CD4-positive, alpha-beta T cell (primary cell): ENCODE measurements around the gene SLC34A3. TPM values are rescaled to one million over a fixed set of nuclear protein-coding genes. Genes with fewer than 3 reads are reported as not detected.

Source experiments
- ATAC-seq: fragments of 200-7000 bp; cut with Tn5 transposase; one replicate; pipeline ENCODE4 v1.10.0; 2022; ENCODE audit warnings: mild to moderate bottlenecking; ENCODE audit not compliant: poor library complexity
- CTCF ChIA-PET: fragments of 350-600 bp; sonication (Branson Sonifier 250); formaldehyde crosslinking; loops from one replicate; lab custom pipeline; 2021; ENCODE audit warnings: antibody characterized with exemption, inconsistent platforms; lab: Charles Lee
- POLR2A ChIA-PET: fragments of 350-600 bp; sonication (Branson Sonifier 250); formaldehyde crosslinking; loops from one replicate; lab custom pipeline; 2021; ENCODE audit warnings: antibody characterized with exemption, inconsistent platforms; lab: Charles Lee
- DNase-seq, 14 experiments: peaks; one replicate each; pipeline ENCODE4 v3.0.0-alpha.2; 2013 to 2020; ENCODE audit warnings: mixed read lengths in 2 of 14
- H3K27ac ChIP-seq, 2 donors: one replicate each; pipeline versions ENCODE4 v1.5.1 to v1.7.0; 2013; ENCODE audit warnings: low read length in 2 of 2, low read depth in 1 of 2, mild to moderate bottlenecking in 1 of 2
- H3K27me3 ChIP-seq, 2 experiments: 1 replicate in 1 of 2; 2 replicates in 1 of 2; pipeline versions ENCODE4 v1.6.1 to v1.7.0; 2013; ENCODE audit warnings: low read length in 2 of 2, control low read depth in 1 of 2, mild to moderate bottlenecking in 1 of 2, moderate library complexity in 1 of 2; ENCODE audit not compliant: insufficient read depth in 2 of 2, control insufficient read depth in 1 of 2
- H3K36me3 ChIP-seq: one replicate; pipeline ENCODE4 v1.6.1; 2013; ENCODE audit warnings: low read length, control low read depth; ENCODE audit not compliant: insufficient read depth
- H3K4me1 ChIP-seq: one replicate; pipeline ENCODE4 v1.6.1; 2013; ENCODE audit warnings: low read length, control low read depth; ENCODE audit not compliant: insufficient read depth
- H3K4me3 ChIP-seq: one replicate; pipeline ENCODE4 v1.5.1; 2013; ENCODE audit warnings: mild to moderate bottlenecking, low read length, moderate library complexity
- H3K9me3 ChIP-seq, 2 experiments: 1 replicate in 1 of 2; 2 replicates in 1 of 2; pipeline versions ENCODE4 v1.6.1 to v1.7.0; 2013; ENCODE audit warnings: low read length in 2 of 2, mild to moderate bottlenecking in 2 of 2, control low read depth in 1 of 2, moderate library complexity in 1 of 2; ENCODE audit not compliant: control insufficient read depth in 1 of 2, insufficient read depth in 1 of 2
- H3K27ac Mint-ChIP-seq: one replicate; pipeline ENCODE4 v1.8.0; 2020; ENCODE audit warnings: mixed read lengths
- H3K27me3 Mint-ChIP-seq: one replicate; pipeline ENCODE4 v1.8.0; 2021; ENCODE audit warnings: mixed read lengths
- H3K36me3 Mint-ChIP-seq: one replicate; pipeline ENCODE4 v1.8.0; 2021; ENCODE audit warnings: low read depth, mixed read lengths
- H3K4me1 Mint-ChIP-seq: one replicate; pipeline ENCODE4 v1.8.0; 2021; ENCODE audit warnings: low read depth, mixed read lengths
- H3K4me3 Mint-ChIP-seq: one replicate; pipeline ENCODE4 v1.8.0; 2020; ENCODE audit warnings: mild to moderate bottlenecking, mixed read lengths
- H3K9me3 Mint-ChIP-seq: one replicate; pipeline ENCODE4 v1.8.0; 2020; ENCODE audit warnings: mixed read lengths
- CTCF ChIP-seq: fragments of 200-600 bp; IDR thresholded peaks from one replicate; pipeline ENCODE4 v1.8.0; 2022; ENCODE audit warnings: antibody characterized with exemption, mild to moderate bottlenecking
- intact Hi-C, 2 experiments: fragments of 100-400 bp; cut with DNase I in 1 of 2; cut with micrococcal nuclease in 1 of 2; formaldehyde crosslinking; loops; one replicate each; pipeline versions ENCODE4 v1.15.1 to v1.9.0; 2023 to 2025; cut with DNase I, micrococcal nuclease
- total RNA-seq, 174 experiments: library from RNA in 2 of 174; stranded (reverse) in 2 of 174; gene quantifications; one replicate each; pipeline ENCODE4 v1.2.3 and lab custom pipeline; 2021 to 2026

Gene SLC34A3
- total RNA-seq, 2 experiments from 2014 or later = not detected

- ATAC-seq = no peak
- DNase-seq = no peak
- ChIA-PET POLR2A (interaction anchor here (1.2 to 1.3 kb wide), 2 partner anchors 8 to 31 kb away, joined by 3 to 4 read pairs; partner anchors contain the start of gene TPRN), CTCF (no interaction called here)
- H3K4me3 Mint-ChIP-seq = no peak overlapping the region
- Histone ChIP-seq H3K4me3 (no peak overlapping the region), H3K27ac (no peak overlapping the region), H3K4me1 (peaks cover 27% of the 10 kb centered on the region), H3K27me3 (no peaks in the 10 kb centered on the region), H3K9me3 (no peaks in the 10 kb centered on the region), H3K36me3 (peaks cover 16% of the 10 kb centered on the region)
- H3K27me3 Mint-ChIP-seq = no peaks in the 10 kb centered on the region
- H3K9me3 Mint-ChIP-seq = no peaks in the 10 kb centered on the region
- H3K4me1 Mint-ChIP-seq = peaks cover 14% of the 10 kb centered on the region
- intact Hi-C loops = no loop called here
- H3K36me3 Mint-ChIP-seq = peaks cover 23% of the 10 kb centered on the region
- no peak overlapping the region for H3K27ac Mint-ChIP-seq
- TF ChIP-seq CTCF = no peak
These were observed 38.3 kb upstream of the SLC34A3 start for GRCh38 chr9:137192448-137192780.

DNA sequence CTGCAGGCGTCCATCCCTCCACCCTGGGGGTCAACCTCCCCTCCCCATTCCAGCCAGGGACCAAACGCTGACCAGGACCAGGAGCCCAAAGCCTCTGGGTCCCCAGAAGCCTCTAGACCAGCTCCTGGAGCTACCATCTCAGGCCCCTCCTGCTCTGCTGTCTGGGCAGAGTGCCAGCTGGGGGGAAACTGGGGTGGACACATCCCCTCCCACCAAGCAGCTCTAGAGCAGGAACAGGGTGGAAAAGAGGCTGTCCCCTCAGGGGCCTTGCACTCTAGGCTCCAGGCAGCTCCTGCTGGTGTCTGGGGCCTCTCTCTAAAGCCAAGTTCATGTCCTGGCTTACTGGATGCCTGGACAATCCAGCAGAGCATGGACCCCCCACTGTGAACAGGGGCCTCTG is 37.8 kb upstream of the SLC34A3 start:
- Mint-ChIP-seq H3K4me1 (peaks cover 10% of the 10 kb centered on the region), H3K4me3 (no peak overlapping the region), H3K27me3 (no peaks in the 10 kb centered on the region), H3K36me3 (peaks cover 20% of the 10 kb centered on the region), H3K27ac (no peak overlapping the region), H3K9me3 (no peaks in the 10 kb centered on the region)
- POLR2A ChIA-PET = interaction anchor here (1.2 to 1.3 kb wide), 2 partner anchors 8 to 30 kb away, joined by 3 to 4 read pairs; partner anchors contain the start of gene TPRN
- CTCF ChIA-PET = no interaction called here
- no peaks in the 10 kb centered on the region for H3K9me3 ChIP-seq
- DNase-seq (no peak), ATAC-seq (no peak)
- intact Hi-C loops = no loop called here
- no peak overlapping the region for H3K27ac ChIP-seq
- peaks cover 22% of the 10 kb centered on the region for H3K4me1 ChIP-seq
- H3K27me3 ChIP-seq = no peaks in the 10 kb centered on the region
- no peak overlapping the region for H3K4me3 ChIP-seq
- TF ChIP-seq CTCF = no peak
- peaks cover 16% of the 10 kb centered on the region for H3K36me3 ChIP-seq

DNA sequence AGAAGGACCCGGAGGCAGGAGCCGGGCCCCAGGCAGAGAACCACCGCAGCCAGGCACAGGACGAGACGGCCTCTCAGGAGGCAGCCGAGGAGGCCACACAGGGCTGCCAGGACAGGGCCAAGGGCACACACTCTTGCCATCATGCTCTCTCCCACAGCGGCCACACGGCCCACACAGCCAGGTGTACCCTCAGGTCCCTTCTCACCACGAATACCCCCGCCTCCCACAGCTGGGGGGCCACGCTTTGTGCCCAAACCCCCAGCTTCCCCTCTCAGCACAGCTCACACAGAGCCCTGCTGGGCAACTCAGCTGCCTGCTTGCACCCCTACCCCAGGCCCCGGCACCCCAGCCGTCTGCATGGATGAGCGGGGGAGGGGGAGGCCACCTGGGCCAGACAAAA is 36.9 kb upstream of the SLC34A3 start:
- H3K36me3 Mint-ChIP-seq = peaks cover 15% of the 10 kb centered on the region
- no peak overlapping the region for H3K4me3 ChIP-seq
- intact Hi-C loops = no loop called here
- DNase-seq (no peak), ATAC-seq (no peak)
- no peaks in the 10 kb centered on the region for H3K27me3 Mint-ChIP-seq
- H3K27me3 ChIP-seq = no peaks in the 10 kb centered on the region
- peaks cover 16% of the 10 kb centered on the region for H3K36me3 ChIP-seq
- H3K27ac Mint-ChIP-seq = no peak overlapping the region
- H3K27ac ChIP-seq = no peak overlapping the region
- H3K4me1 ChIP-seq = peaks cover 23% of the 10 kb centered on the region
- peaks cover 10% of the 10 kb centered on the region for H3K4me1 Mint-ChIP-seq
- H3K9me3 ChIP-seq = no peaks in the 10 kb centered on the region
- no peak for TF ChIP-seq CTCF
- ChIA-PET CTCF (no interaction called here), POLR2A (no interaction called here)
- H3K9me3 Mint-ChIP-seq = no peaks in the 10 kb centered on the region
- H3K4me3 Mint-ChIP-seq = no peak overlapping the region
